Forelimb muscle (tissue), 1 donor: ENCODE data around the gene SEC23B. TPM values are rescaled to one million over a fixed set of nuclear protein-coding genes. Genes with fewer than 3 reads are reported as not detected.

ENCODE experiments used
- DNase-seq: peaks from one replicate; pipeline ENCODE4 v3.0.0-alpha.2; 2013; ENCODE audit warnings: low read depth
- polyA plus RNA-seq: library from polyadenylated mRNA; unstranded; fragments of 120-200 nt; gene quantifications from one replicate; pipeline ENCODE4 v1.2.1, GENCODE V29; 2013; ENCODE audit not compliant: insufficient read length

The SEC23B gene
- polyA plus RNA-seq, 1 donor: 16.5 TPM

- DNase-seq: no peak
These were observed 80.2 kb downstream of the SEC23B start, which contains the start of gene DTD1 for GRCh38 chr20:18587665-18588573. DTD1 (plus strand) TSS chr20:18588054; CDS start chr20:18588073, 19 bp downstream.

DNA sequence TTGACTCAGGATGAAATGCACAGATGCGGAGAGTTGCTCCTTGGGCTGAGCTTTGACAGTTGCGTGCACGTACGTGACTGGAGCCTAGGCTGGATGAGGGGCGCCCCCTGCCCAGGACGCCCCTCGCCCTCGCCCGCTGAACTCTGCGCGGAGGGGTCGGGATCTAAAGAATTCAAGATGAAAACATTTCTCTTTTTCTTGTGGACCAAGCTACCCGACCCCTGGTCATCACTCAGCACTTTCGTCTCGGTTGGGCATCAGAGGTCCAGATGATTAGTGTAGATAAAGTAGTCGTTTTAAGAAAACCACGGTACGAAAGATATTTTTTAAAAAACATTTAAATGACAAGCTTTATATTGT, 80.8 kb downstream of the SEC23B start:
- no peak for DNase-seq

DNA sequence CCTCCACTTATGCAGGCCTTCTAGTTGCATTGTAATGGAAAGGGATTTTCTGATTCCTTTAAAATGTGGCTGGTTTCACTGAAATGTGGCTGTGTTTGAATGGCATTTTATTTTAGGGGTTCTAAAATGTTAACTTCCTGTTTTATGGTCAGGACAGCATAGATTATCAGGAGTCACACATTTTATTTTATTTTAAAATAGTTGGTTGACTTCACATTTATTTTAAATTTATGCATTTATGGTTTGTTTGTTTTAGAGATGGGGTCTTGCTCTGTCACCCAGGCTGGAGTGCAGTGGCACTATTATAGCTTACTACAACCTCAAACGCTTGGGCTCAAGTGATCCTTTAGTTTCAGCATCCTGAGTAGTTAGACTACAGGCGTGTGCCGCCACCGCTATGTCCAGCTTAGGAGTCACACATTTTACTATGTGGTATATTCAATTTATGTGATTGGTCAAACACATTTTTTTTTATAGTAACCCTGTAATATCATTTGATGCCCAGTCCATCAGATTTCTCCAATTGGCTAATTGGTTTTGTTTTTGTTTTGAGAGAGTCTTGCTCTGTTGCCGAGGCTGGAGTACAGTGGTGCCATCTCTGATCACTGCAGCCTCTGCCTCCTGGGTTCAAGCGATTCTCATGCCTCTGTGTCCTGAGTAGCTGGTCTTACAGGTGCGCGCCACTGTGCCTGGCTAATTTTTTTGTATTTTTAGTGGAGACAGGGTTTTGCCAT, 82.4 kb downstream of the SEC23B start:
- no peak for DNase-seq

DNA sequence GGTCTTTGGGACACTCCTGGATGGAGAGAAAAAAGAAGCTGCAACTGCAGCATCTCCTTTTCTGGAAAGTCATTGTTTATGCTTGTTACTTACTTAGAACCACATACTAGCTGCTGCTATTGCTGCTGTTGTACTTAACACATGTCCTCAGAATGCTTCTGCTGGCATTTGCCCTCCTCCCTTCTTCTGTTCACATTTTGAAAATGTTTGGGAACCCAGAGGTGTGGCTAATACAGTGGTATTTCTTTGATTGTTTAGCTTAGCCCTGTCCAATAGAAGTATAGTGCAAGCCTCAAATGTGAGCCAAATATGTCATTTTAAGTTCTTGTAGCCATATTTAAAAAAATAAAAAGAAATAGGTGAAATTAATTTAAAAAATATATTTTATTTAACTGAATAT, 88.5 kb downstream of the SEC23B start:
- no peak for DNase-seq

DNA sequence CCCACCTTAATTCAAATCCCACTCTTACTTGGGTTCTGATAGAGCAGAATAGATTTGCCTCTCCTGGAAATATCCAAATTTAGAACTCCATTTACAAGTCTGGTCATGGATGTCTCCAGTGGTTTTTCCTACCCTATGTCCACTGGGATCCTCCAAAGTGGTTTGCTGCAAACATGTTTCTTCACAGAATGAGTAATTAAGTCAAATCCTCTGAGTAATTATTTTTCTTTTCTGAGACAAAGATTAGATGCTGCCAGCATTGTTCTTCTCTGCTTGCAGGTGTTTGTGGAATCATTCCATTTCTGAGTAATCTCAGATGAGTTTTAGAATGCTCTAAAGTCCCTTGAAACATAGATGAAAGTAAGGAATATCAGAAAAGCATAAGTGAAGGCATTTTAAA, 102.0 kb downstream of the SEC23B start:
- no peak for DNase-seq

Other genes with a start within 250 kb of the SEC23B start
- 15.9 TPM for gene ZNF133, start 219.4 kb upstream of the SEC23B start, polyA plus RNA-seq
- 1.8 TPM for gene DZANK1, start 40.9 kb upstream of the SEC23B start, polyA plus RNA-seq
- 13.7 TPM for gene POLR3F, start 40.5 kb upstream of the SEC23B start, polyA plus RNA-seq
- 10.5 TPM for gene RBBP9, start 10.7 kb upstream of the SEC23B start, polyA plus RNA-seq
- gene SMIM26, start 59.5 kb downstream of the SEC23B start, polyA plus RNA-seq: 83.1 TPM
- 16.3 TPM for gene DTD1, start 80.1 kb downstream of the SEC23B start, polyA plus RNA-seq